Panc1 (cell line): ENCODE data around the gene LDB2. TPM values are rescaled to one million over a fixed set of nuclear protein-coding genes. Genes with fewer than 3 reads are reported as not detected.

ENCODE experiments used
- ATAC-seq: fragments of 200-7000 bp; cut with Tn5 transposase; 2 replicates; pipeline ENCODE4 v1.9.1; 2020; ENCODE audit warnings: mild to moderate bottlenecking, moderate library complexity
- BruUV-seq: library from RNA; stranded (reverse); fragments of 400-500 nt; replicated peaks from 2 replicates; lab custom pipeline; 2021; lab: Mats Ljungman, UMichigan
- CTCF ChIA-PET: fragments of 300-600 bp; sonication (Branson Sonifier 250); formaldehyde crosslinking; loops from one replicate; lab custom pipeline; 2022; ENCODE audit warnings: antibody characterized with exemption; lab: Charles Lee
- POLR2A ChIA-PET: fragments of 300-600 bp; sonication (Branson Sonifier 250); formaldehyde crosslinking; loops from one replicate; lab custom pipeline; 2022; ENCODE audit warnings: antibody characterized with exemption; lab: Charles Lee
- DNase-seq: peaks from one replicate; pipeline ENCODE4 v3.0.0-alpha.2; 2010; ENCODE audit warnings: low read depth, low spot score
- H3K27ac ChIP-seq: 2 replicates; pipeline ENCODE4 v1.5.1; 2011; ENCODE audit warnings: mild to moderate bottlenecking, low read length, inconsistent platforms
- H3K27me3 ChIP-seq: fragments of 200-500 bp; sonication (Bioruptor generic); 2 replicates; pipeline ENCODE4 v1.6.0; 2014; ENCODE audit warnings: low read length, inconsistent platforms; ENCODE audit not compliant: control insufficient read depth, insufficient read depth
- H3K36me3 ChIP-seq: fragments of 200-500 bp; sonication (Bioruptor generic); 2 replicates; pipeline ENCODE4 v1.5.1; 2014; ENCODE audit warnings: inconsistent platforms, mild to moderate bottlenecking, low read length, moderate library complexity; ENCODE audit not compliant: control insufficient read depth, insufficient read depth
- H3K4me1 ChIP-seq: 2 replicates; pipeline ENCODE4 v1.5.1; 2011; ENCODE audit warnings: inconsistent platforms, mild to moderate bottlenecking, low read length, moderate library complexity; ENCODE audit not compliant: control insufficient read depth, insufficient read depth
- H3K4me3 ChIP-seq, 2 experiments: 2 replicates each; pipeline ENCODE4 v1.5.1; 2011 to 2012; ENCODE audit warnings: low read depth in 2 of 2, low read length in 2 of 2, mild to moderate bottlenecking in 2 of 2, inconsistent platforms in 1 of 2, moderate library complexity in 1 of 2
- H3K9me3 ChIP-seq: fragments of 200-500 bp; sonication (Bioruptor generic); 2 replicates; pipeline ENCODE4 v1.5.1; 2014; ENCODE audit warnings: low read depth, mild to moderate bottlenecking, inconsistent platforms, low read length, moderate library complexity; ENCODE audit not compliant: control insufficient read depth, insufficient read depth
- POLR2AphosphoS5 ChIP-seq: IDR thresholded peaks from 2 replicates; pipeline ENCODE4 v1.6.1; 2012; ENCODE audit warnings: mild to moderate bottlenecking, low read depth, low read length, moderate library complexity
- SIN3A ChIP-seq: IDR thresholded peaks from 2 replicates; pipeline ENCODE4 v1.6.1; 2012; ENCODE audit warnings: low read depth, mild to moderate bottlenecking, low read length, moderate library complexity, borderline replicate concordance; ENCODE audit not compliant: insufficient read depth
- TCF7L2 ChIP-seq: IDR thresholded peaks from 2 replicates; pipeline ENCODE4 v1.6.1; 2011; ENCODE audit warnings: mild to moderate bottlenecking, low read depth, low read length, inconsistent platforms
- in situ Hi-C: cut with HindIII; loops from 2 replicates; pipeline ENCODE4 v1.10.0; 2016; ENCODE audit warnings: low sequenced_read_pairs, low pct_unique_long_range_greater_than_20kb
- intact Hi-C: fragments of 100-400 bp; cut with micrococcal nuclease; formaldehyde crosslinking; loops from one replicate; pipeline ENCODE4 v1.10.0; 2022; ENCODE audit not compliant: unreplicated experiment
- total RNA-seq: library from RNA; stranded (reverse); gene quantifications from one replicate; pipeline ENCODE4 v1.2.1, GENCODE V29; 2021; ENCODE audit not compliant: unreplicated experiment
- TF ChIP-seq, protein P1 (sequence below), 2 experiments: IDR thresholded peaks; 2 replicates each; pipeline ENCODE4 v1.6.1; 2011 to 2012; ENCODE audit warnings: low read depth in 2 of 2, control low read depth in 1 of 2, low read length in 1 of 2, mild to moderate bottlenecking in 1 of 2, moderate library complexity in 1 of 2; ENCODE audit not compliant: insufficient read depth in 1 of 2
- TF ChIP-seq, protein P2 (sequence below): fragments of 450-650 bp; IDR thresholded peaks from 2 replicates; pipeline ENCODE4 v1.5.1; 2017; ENCODE audit warnings: mild to moderate bottlenecking

Gene LDB2
- total RNA-seq, 1 experiment from 2014 or later = not detected

GRCh38 chr4:16663732-16664131, 234.7 kb downstream of the LDB2 start:
- H3K9me3 ChIP-seq = no peaks in the 10 kb centered on the region
- H3K4me3 ChIP-seq = no peak overlapping the region
- DNase-seq (no peak), ATAC-seq (no peak)
- no peaks in the 10 kb centered on the region for H3K4me1 ChIP-seq
- no peaks in the 10 kb centered on the region for H3K36me3 ChIP-seq
- CTCF ChIA-PET = no interaction called here
- H3K27me3 ChIP-seq = no peaks in the 10 kb centered on the region
- in situ Hi-C loops (no loop called here), intact Hi-C loops (no loop called here)
- POLR2A ChIA-PET = no interaction called here
- TF ChIP-seq TCF7L2 = no peak
- BruUV-seq = no TSS peak
- no peak overlapping the region for H3K27ac ChIP-seq

- H3K27ac ChIP-seq = no peak overlapping the region
- H3K9me3 ChIP-seq = no peaks in the 10 kb centered on the region
- DNase-seq (no peak), ATAC-seq (no peak)
- intact Hi-C loops = no loop called here
- no peak overlapping the region for H3K4me3 ChIP-seq
- TF ChIP-seq TCF7L2 (no peak), POLR2AphosphoS5 (no peak), SIN3A (no peak)
- TF ChIP-seq, protein P1, sequence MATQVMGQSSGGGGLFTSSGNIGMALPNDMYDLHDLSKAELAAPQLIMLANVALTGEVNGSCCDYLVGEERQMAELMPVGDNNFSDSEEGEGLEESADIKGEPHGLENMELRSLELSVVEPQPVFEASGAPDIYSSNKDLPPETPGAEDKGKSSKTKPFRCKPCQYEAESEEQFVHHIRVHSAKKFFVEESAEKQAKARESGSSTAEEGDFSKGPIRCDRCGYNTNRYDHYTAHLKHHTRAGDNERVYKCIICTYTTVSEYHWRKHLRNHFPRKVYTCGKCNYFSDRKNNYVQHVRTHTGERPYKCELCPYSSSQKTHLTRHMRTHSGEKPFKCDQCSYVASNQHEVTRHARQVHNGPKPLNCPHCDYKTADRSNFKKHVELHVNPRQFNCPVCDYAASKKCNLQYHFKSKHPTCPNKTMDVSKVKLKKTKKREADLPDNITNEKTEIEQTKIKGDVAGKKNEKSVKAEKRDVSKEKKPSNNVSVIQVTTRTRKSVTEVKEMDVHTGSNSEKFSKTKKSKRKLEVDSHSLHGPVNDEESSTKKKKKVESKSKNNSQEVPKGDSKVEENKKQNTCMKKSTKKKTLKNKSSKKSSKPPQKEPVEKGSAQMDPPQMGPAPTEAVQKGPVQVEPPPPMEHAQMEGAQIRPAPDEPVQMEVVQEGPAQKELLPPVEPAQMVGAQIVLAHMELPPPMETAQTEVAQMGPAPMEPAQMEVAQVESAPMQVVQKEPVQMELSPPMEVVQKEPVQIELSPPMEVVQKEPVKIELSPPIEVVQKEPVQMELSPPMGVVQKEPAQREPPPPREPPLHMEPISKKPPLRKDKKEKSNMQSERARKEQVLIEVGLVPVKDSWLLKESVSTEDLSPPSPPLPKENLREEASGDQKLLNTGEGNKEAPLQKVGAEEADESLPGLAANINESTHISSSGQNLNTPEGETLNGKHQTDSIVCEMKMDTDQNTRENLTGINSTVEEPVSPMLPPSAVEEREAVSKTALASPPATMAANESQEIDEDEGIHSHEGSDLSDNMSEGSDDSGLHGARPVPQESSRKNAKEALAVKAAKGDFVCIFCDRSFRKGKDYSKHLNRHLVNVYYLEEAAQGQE (IDR thresholded peaks at IDR 0.05; ENCODE audit: insufficient read depth in 1 of 2, low read depth in 2 of 2, low read length in 1 of 2) = no peak
- TF ChIP-seq, protein P2, sequence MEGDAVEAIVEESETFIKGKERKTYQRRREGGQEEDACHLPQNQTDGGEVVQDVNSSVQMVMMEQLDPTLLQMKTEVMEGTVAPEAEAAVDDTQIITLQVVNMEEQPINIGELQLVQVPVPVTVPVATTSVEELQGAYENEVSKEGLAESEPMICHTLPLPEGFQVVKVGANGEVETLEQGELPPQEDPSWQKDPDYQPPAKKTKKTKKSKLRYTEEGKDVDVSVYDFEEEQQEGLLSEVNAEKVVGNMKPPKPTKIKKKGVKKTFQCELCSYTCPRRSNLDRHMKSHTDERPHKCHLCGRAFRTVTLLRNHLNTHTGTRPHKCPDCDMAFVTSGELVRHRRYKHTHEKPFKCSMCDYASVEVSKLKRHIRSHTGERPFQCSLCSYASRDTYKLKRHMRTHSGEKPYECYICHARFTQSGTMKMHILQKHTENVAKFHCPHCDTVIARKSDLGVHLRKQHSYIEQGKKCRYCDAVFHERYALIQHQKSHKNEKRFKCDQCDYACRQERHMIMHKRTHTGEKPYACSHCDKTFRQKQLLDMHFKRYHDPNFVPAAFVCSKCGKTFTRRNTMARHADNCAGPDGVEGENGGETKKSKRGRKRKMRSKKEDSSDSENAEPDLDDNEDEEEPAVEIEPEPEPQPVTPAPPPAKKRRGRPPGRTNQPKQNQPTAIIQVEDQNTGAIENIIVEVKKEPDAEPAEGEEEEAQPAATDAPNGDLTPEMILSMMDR = no peak
- BruUV-seq = no TSS peak
- H3K27me3 ChIP-seq = no peaks in the 10 kb centered on the region
- H3K36me3 ChIP-seq = no peaks in the 10 kb centered on the region
- H3K4me1 ChIP-seq = no peaks in the 10 kb centered on the region
- ChIA-PET CTCF (no interaction called here), POLR2A (no interaction called here)
- in situ Hi-C loops = no loop called here
Observed at GRCh38 chr4:16663307-16663706, 235.1 kb downstream of the LDB2 start.

DNA sequence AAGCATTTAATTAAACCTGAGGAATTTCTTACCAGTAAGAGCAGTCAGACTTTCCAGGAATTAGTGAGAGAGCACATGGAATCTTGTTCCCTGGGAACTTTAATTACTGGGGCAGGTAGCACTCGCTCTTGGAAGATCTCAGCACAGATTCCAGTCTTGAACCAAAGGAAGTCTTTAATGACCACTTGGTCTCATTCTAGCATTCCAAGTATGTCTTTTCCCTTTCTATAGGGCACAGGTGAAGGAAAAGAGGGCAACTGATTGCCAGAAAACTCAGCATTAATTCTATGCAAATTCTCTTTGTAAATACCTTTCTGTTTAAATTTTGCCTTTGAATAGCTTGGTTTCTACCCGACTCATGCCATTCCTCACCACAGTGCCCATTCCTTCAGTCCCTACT, 236.6 kb downstream of the LDB2 start:
- TF ChIP-seq, protein P1 (IDR thresholded peaks at IDR 0.05; ENCODE audit: insufficient read depth in 1 of 2, low read depth in 2 of 2, low read length in 1 of 2) = no peak
- TF ChIP-seq, protein P2 = no peak
- BruUV-seq = no TSS peak
- Histone ChIP-seq H3K27me3 (no peaks in the 10 kb centered on the region), H3K4me3 (no peak overlapping the region), H3K36me3 (no peaks in the 10 kb centered on the region), H3K9me3 (no peaks in the 10 kb centered on the region), H3K4me1 (no peaks in the 10 kb centered on the region), H3K27ac (no peak overlapping the region)
- in situ Hi-C loops (no loop called here), intact Hi-C loops (no loop called here)
- POLR2A ChIA-PET = no interaction called here
- CTCF ChIA-PET = no interaction called here
- ATAC-seq (no peak), DNase-seq (no peak)
